Activated T-helper 1 cell treated with anti-CD3 and anti-CD28 coated beads, Interleukin-12 subunit alpha, Interleukin-12 subunit beta, Interleukin-2, Interleukin-4 antibody, amounts not matched to agents 30 ng/mL and 10 ng/mL and 1 ng/mL, durations not matched to agents 14 hours and 24 hours and 36 hours (primary cell): ENCODE results near the gene SH2D5. TPM values are rescaled to one million over a fixed set of nuclear protein-coding genes. Genes with fewer than 3 reads are reported as not detected.

Source experiments
- DNase-seq: peaks from one replicate; pipeline ENCODE4 v3.0.0; 2021; ENCODE audit warnings: low spot score
- H3K27ac Mint-ChIP-seq: one replicate; pipeline ENCODE4 v1.8.0; 2021; ENCODE audit warnings: mild to moderate bottlenecking, mixed read lengths
- H3K27me3 Mint-ChIP-seq: one replicate; pipeline ENCODE4 v1.8.0; 2022; ENCODE audit warnings: mild to moderate bottlenecking, moderate library complexity, mixed read lengths; ENCODE audit not compliant: insufficient read depth
- H3K36me3 Mint-ChIP-seq: one replicate; pipeline ENCODE4 v1.8.0; 2021; ENCODE audit warnings: low read depth, mixed read lengths
- H3K4me1 Mint-ChIP-seq: one replicate; pipeline ENCODE4 v1.8.0; 2021; ENCODE audit warnings: low read depth, mixed read lengths
- H3K4me3 Mint-ChIP-seq: one replicate; pipeline ENCODE4 v1.8.0; 2021; ENCODE audit warnings: mild to moderate bottlenecking, moderate library complexity, mixed read lengths
- H3K9me3 Mint-ChIP-seq: one replicate; pipeline ENCODE4 v1.8.0; 2021; ENCODE audit warnings: mixed read lengths
- intact Hi-C: fragments of 100-400 bp; cut with micrococcal nuclease; formaldehyde crosslinking; loops from one replicate; pipeline ENCODE4 v1.15.1; 2024
- total RNA-seq: library from RNA; stranded (reverse); gene quantifications from 2 replicates; pipeline ENCODE4 v1.2.3, GENCODE V29; 2022

The SH2D5 gene
- total RNA-seq: 0.08 and 0.15 TPM in 2 replicates

DNA sequence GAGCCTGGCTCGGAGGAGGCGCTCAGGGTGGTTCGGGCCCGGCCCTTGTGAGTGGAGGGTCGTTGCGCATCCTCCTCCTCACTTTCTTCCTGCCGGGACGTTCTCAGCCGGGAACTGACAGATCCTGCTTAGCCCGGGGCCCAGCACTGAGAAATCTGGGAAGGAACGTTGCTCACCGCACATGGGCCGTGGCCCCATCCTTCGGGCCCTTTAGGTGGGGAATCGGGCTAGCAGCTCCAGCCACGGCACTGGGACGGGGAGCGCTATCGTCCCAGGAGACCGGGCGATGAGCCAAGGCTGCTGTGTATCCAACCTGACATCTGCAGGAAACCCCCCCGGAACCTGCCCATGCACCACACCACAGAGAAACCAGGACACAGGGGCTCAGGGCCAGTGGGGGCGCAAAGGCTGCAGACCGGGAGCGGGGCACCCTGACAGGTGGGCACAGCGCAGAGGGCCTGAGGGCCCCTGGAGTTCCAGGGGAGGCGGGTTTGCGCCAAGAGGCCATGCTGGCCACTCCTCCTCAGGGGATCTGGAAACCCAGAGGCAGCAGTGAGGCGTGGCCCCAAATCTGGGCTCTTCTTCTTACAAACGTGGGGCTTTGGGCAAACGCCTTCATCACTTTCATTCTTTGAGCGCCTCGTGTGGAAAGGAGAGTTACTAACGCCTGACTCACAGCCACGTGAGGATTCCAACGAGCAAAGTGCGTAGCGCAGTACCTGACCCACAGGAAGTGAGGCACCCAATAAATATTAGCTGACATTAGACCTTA is at the start of gene SH2D5:
Gene SH2D5 (minus strand): TSS at position 116 of the 772 bp plus-strand sequence. CDS start 4,659 bp downstream, outside the sequence.
- peak within 1 kb of the TSS; percentile 86 for H3K4me3 Mint-ChIP-seq
- peaks cover 29% of the 10 kb centered on the region for H3K27me3 Mint-ChIP-seq
- peak within 1 kb of the TSS; percentile 67 for H3K27ac Mint-ChIP-seq
- intact Hi-C loops: loop anchor here (1.0 to 2.0 kb wide), 5 partner anchors 36 to 612 kb away; partner anchors contain the start of genes DDOST and MUL1
- peaks cover 17% of the 10 kb centered on the region for H3K4me1 Mint-ChIP-seq
- peaks cover 15% of the 10 kb centered on the region for H3K36me3 Mint-ChIP-seq
- H3K9me3 Mint-ChIP-seq: no peaks in the 10 kb centered on the region
- peak; percentile 57 for DNase-seq

DNA sequence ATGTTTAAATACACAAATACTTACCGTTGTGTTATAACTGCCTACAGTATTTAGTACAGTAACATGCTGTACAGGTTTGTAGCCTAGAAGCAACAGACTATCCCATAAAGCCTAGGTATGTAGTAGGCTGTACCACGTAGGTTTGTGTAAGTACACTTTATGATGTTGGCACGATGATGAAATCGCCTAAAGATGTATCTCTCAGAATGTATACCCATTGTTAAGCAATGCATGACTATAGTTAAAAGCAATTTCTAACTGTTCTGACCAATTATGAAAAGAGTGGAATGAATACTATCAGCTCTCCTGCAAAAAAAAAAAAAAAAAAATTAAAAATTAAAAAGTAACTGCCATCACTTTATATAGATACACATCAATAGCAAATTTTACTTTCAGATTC is 43.2 kb upstream of the SH2D5 start:
- no peaks in the 10 kb centered on the region for H3K9me3 Mint-ChIP-seq
- DNase-seq: no peak
- no peak overlapping the region for H3K4me3 Mint-ChIP-seq
- peaks cover 12% of the 10 kb centered on the region for H3K4me1 Mint-ChIP-seq
- H3K27ac Mint-ChIP-seq: no peak overlapping the region
- H3K27me3 Mint-ChIP-seq: no peaks in the 10 kb centered on the region
- intact Hi-C loops: no loop called here
- peaks cover 41% of the 10 kb centered on the region for H3K36me3 Mint-ChIP-seq

DNA sequence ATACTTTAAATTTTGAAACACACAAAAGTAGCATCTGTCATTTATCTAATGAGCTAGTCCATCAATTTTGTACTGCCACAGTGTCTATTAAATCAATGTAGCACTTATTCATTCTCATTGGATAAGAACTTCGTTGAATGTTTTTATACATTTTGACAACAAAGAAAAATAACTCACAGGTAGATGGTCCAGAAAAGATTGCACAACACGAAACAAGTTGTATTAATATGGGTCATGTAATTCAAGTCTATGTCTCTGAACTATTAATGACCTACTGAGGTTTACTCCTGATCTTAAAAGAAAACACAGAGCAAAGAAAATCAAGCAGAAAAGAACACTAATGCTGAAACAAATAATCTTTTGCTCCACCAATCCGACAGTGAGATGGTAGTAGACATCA is 39.3 kb upstream of the SH2D5 start:
- Mint-ChIP-seq H3K4me3 (no peak overlapping the region), H3K27ac (no peak overlapping the region), H3K27me3 (no peaks in the 10 kb centered on the region), H3K9me3 (no peaks in the 10 kb centered on the region), H3K4me1 (peaks cover 8% of the 10 kb centered on the region), H3K36me3 (peaks cover 40% of the 10 kb centered on the region)
- intact Hi-C loops: no loop called here
- no peak for DNase-seq

DNA sequence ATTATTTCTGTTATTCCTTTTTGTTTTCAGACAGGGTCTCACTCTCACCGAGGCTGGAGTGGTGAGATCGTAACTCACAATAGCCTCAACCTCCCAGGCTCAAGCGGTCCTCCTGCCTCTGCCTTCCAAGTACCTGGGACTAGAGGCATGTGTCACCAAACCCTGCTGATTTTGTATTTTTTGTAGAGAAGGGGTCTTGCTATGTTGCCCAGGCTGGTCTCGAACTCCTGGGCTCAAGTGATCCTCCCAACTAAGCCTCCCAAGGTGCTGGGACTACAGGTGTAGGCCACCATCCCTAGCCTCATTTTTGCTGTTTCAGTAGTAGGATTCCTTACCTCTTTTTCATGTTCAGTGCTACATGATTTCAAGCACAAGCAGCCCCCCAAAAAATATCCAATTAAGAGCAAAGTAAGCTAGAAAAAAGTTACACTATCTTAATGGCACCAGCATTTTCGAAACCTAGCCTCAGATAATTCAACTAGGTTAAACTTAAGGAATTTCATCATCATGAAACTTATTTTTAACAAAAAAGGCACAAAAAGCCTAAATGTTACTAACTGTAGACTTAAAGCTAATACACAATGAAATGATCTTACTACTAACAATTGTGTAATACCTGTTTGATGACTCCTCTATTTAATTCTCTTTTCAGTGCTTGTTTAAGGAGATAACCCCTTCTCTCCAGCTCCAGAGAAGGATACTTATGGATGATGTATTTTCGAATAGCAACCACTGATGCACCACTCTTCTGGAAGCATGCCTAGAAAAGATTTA is 38.0 kb upstream of the SH2D5 start:
- no peaks in the 10 kb centered on the region for H3K4me1 Mint-ChIP-seq
- H3K36me3 Mint-ChIP-seq: peaks cover 37% of the 10 kb centered on the region
- H3K27ac Mint-ChIP-seq: no peak overlapping the region
- H3K27me3 Mint-ChIP-seq: no peaks in the 10 kb centered on the region
- no peaks in the 10 kb centered on the region for H3K9me3 Mint-ChIP-seq
- H3K4me3 Mint-ChIP-seq: no peak overlapping the region
- intact Hi-C loops: no loop called here
- no peak for DNase-seq

DNA sequence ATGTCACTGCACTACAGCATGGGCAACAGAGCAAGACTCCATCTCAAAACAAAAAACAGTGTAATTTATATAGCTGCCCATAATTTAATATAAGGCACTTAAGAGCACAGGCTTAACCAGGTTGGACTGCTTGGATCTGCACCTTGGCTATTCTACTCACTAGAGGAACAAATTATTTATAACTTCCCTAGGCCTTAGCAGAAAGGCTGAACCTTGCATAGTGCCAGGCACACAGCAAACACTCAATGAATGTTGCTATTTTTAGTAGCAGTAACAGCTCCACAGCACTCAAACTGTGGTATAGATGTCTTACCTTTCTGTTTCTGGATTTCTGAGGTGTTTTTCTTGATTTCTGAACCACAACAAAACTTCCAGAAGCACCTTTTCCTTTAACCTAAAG is 34.8 kb upstream of the SH2D5 start:
- H3K27me3 Mint-ChIP-seq: no peaks in the 10 kb centered on the region
- no peak overlapping the region for H3K27ac Mint-ChIP-seq
- no peaks in the 10 kb centered on the region for H3K9me3 Mint-ChIP-seq
- no peaks in the 10 kb centered on the region for H3K4me1 Mint-ChIP-seq
- DNase-seq: no peak
- peaks cover 37% of the 10 kb centered on the region for H3K36me3 Mint-ChIP-seq
- no peak overlapping the region for H3K4me3 Mint-ChIP-seq
- intact Hi-C loops: no loop called here

DNA sequence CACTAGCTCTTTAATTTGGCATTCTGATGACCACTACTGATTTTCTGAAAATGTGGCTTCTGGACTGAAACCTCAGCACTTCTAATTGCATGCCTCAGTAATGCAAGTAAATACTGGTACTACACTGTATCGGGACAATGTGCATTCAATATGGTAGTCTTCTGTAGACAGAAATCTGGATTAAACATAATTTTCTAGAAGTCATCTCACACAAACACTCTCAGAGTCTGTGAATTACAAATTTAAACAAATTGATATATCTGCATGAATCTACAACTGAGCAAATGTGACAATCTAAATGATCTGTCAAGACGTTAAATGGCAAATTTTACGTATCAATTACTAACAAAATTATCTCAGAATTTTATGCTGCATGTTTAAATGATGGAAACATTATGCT is 30.9 kb upstream of the SH2D5 start:
- no peak overlapping the region for H3K4me3 Mint-ChIP-seq
- no peak overlapping the region for H3K27ac Mint-ChIP-seq
- intact Hi-C loops: loop anchor here (2.0 kb wide), 1 partner anchor 15 kb away; no protein-coding TSS in a partner anchor
- H3K36me3 Mint-ChIP-seq: peaks cover 48% of the 10 kb centered on the region
- no peaks in the 10 kb centered on the region for H3K4me1 Mint-ChIP-seq
- no peak for DNase-seq
- H3K27me3 Mint-ChIP-seq: no peaks in the 10 kb centered on the region
- H3K9me3 Mint-ChIP-seq: no peaks in the 10 kb centered on the region

DNA sequence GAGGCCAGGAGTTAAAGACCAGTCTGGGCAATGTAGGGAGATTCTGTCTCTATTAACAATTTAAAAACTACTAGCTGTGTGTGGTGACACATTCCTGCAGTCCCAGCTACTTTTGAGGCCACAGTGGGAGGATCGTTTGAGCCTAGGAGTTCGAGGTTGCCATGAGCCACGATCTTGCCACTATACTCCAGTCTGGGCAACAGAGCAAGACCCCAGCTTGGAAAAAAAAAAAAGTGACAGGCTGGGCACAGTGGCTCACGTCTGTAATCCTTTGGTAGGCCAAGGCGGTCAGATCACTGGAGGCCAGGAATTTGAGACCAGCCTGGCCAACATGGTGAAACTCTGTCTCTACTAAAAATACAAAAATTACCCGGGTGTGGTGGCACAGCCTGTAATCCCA is 27.8 kb upstream of the SH2D5 start:
- Mint-ChIP-seq H3K4me3 (no peak overlapping the region), H3K4me1 (no peaks in the 10 kb centered on the region), H3K36me3 (peaks cover 53% of the 10 kb centered on the region), H3K27ac (no peak overlapping the region), H3K27me3 (no peaks in the 10 kb centered on the region), H3K9me3 (no peaks in the 10 kb centered on the region)
- DNase-seq: no peak
- intact Hi-C loops: no loop called here

DNA sequence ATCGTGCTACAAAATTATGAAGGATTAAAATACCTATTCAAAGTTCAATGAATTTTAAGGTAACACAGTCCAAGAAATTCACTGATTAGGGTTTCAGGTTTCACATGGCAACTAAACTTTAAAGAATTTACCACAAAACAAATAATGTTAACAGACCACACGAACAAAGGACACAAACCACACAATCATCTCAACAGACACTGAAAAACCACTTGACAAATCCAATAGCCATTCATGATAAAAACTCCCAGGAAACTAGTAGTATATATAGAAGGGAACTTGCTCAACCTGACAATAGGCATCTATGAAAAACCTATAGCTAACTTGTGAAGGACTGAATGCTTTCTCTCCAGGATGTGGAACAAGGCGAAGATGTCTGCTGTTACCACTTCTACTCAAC is 21.1 kb upstream of the SH2D5 start:
- Mint-ChIP-seq H3K36me3 (peaks cover 34% of the 10 kb centered on the region), H3K27me3 (no peaks in the 10 kb centered on the region), H3K9me3 (no peaks in the 10 kb centered on the region), H3K4me1 (no peaks in the 10 kb centered on the region), H3K27ac (no peak overlapping the region), H3K4me3 (no peak overlapping the region)
- intact Hi-C loops: no loop called here
- no peak for DNase-seq

DNA sequence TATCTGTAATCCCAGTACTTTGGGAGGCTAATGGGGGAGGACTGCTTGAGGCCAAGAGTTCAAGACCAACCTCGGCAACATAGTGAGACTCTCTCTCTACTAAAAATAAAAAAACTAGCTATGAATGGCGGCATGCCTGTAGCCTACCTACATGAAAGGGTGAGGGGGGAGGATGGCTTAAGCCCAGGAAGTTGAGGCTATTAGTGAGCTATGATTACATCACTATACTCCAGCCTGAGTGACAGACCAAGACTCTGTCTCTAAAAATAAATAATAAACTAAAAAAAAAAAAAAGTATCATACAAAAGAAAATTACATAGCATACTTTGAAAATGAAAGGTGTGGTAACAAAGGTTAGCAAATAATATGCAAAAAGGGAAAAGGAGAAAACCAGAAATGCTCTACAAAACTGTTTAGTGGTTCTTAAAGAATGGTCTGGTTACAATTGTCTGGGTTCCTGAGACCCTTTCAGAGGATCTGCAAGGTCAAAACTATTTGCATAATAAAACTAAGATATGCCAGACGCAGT is 19.0 kb upstream of the SH2D5 start:
- no peaks in the 10 kb centered on the region for H3K27me3 Mint-ChIP-seq
- H3K36me3 Mint-ChIP-seq: peaks cover 41% of the 10 kb centered on the region
- no peaks in the 10 kb centered on the region for H3K9me3 Mint-ChIP-seq
- no peak overlapping the region for H3K27ac Mint-ChIP-seq
- intact Hi-C loops: no loop called here
- no peaks in the 10 kb centered on the region for H3K4me1 Mint-ChIP-seq
- no peak overlapping the region for H3K4me3 Mint-ChIP-seq
- no peak for DNase-seq

DNA sequence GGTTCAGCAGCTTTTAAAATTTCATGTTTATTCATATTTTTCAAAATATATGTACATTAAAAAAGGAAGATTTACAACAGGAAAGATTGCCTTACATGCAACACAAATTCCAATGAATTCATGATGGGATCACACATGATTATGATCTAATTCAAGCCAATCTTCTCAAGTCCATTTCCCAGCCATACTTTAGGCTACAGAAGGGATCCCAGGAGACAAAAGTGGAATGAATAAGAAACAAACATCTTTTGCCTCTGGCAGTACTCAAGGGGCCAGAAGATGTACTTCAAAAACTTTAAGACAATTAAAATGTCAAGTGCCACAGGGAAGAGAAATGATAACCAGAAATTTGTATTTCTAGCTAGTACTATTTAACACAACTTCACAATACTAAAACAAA is 10.2 kb upstream of the SH2D5 start:
- H3K27me3 Mint-ChIP-seq: no peaks in the 10 kb centered on the region
- intact Hi-C loops: no loop called here
- H3K27ac Mint-ChIP-seq: peak overlapping the region; percentile 40
- H3K4me1 Mint-ChIP-seq: no peaks in the 10 kb centered on the region
- no peak for DNase-seq
- peaks cover 55% of the 10 kb centered on the region for H3K36me3 Mint-ChIP-seq
- no peaks in the 10 kb centered on the region for H3K9me3 Mint-ChIP-seq
- H3K4me3 Mint-ChIP-seq: no peak overlapping the region

DNA sequence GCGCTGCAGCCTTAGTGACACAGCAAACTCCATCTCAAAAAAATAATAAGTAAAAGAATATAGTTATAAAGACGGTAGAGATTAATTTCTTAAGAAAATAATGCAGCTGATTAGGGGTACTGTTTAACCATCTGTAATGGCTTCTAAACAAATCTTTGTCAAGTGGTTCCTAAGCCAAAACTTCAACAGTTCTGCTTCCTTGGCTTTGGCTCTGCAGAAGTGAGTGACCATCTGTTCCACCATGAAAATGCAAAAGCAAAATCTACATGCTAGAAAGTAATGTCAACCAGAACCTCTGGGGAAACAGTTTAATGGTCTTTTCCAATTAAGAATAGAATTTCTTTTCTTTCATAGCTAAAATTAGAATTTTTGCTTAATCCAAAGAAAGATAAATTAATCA is 8.3 kb upstream of the SH2D5 start:
- DNase-seq: no peak
- Mint-ChIP-seq H3K36me3 (peaks cover 53% of the 10 kb centered on the region), H3K27ac (peak overlapping the region; percentile 6), H3K4me3 (no peak overlapping the region), H3K9me3 (no peaks in the 10 kb centered on the region), H3K4me1 (no peaks in the 10 kb centered on the region), H3K27me3 (no peaks in the 10 kb centered on the region)
- intact Hi-C loops: no loop called here

DNA sequence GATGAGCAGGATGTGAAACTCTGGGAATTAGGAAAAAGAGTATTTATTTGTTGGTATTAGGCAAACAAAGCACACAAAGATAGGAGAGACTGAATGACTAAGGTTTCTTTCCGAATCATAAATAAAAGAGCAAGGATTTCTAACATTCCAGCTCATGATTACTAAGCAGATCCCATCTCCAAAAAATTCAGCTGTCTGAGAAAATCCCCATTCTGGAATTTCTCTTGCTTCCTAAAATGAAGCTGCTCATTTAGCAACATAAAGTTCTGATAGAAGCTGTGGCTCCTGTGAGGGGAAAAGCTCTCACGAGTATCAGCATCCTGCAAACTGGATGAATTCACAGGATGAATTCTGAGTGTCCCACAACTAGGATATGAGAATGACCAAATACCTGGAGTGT is 6.7 kb upstream of the SH2D5 start:
- H3K36me3 Mint-ChIP-seq: peaks cover 45% of the 10 kb centered on the region
- no peaks in the 10 kb centered on the region for H3K27me3 Mint-ChIP-seq
- intact Hi-C loops: no loop called here
- no peak overlapping the region for H3K4me3 Mint-ChIP-seq
- no peaks in the 10 kb centered on the region for H3K4me1 Mint-ChIP-seq
- H3K9me3 Mint-ChIP-seq: no peaks in the 10 kb centered on the region
- H3K27ac Mint-ChIP-seq: no peak overlapping the region
- no peak for DNase-seq

DNA sequence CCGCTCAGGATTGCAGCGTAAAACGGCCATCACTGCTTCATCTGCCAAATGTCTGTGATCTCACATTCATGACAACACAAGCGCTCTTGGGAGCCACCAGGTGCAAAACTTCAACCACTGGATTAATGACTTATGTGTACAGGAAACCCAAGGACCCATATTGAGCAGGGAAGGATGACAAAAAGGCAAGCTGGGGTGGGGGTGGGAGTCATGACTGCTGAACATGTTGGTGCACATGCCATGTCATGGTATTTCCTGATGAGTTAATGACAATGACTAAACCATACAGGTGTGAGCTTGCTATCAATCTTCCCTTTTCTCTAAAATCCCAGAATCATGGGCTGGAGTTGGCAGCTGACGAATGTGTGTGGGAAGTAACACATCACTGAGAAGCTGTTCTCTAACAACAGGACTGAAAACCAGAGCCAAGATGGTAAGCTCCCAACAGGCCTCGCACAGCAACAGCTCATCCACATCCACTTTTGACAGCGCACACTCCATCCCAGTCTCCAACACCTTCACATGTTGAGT is 3.1 kb upstream of the SH2D5 start:
- H3K27ac Mint-ChIP-seq: no peak overlapping the region
- no peak for DNase-seq
- peaks cover 13% of the 10 kb centered on the region for H3K4me1 Mint-ChIP-seq
- peaks cover 22% of the 10 kb centered on the region for H3K36me3 Mint-ChIP-seq
- intact Hi-C loops: no loop called here
- H3K27me3 Mint-ChIP-seq: peaks cover 14% of the 10 kb centered on the region
- no peak overlapping the region for H3K4me3 Mint-ChIP-seq
- H3K9me3 Mint-ChIP-seq: no peaks in the 10 kb centered on the region
